ENCODE data around the gene TLK1. TPM values are rescaled to one million over a fixed set of nuclear protein-coding genes. Genes with fewer than 3 reads are reported as not detected.

The TLK1 gene
- total and polyA plus RNA-seq, 2 experiments from 2014 or later, result 41.2 to 45.0 TPM

DNA sequence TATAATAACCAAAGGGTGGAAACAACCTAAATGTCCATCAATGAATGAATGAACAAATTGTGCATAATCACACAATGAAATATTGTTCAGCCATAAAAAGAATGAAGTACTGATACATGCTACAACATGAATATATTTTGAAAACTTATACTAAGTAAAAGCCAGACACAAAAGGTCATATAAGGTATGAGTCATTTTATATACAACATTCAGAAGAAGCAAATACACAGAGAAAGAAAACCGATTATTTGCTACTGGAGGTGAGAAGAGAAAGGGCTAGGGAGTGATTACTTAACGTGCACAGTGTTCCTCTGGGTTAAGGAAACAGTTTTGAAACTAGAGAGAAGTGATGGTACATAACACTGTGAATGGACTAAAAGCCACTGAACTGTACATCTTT lies 126.4 kb downstream of the TLK1 start:
- TF ChIP-seq CREB1 (CRISPR knock-in tag; IDR thresholded peaks at IDR 0.05; ENCODE audit: low read depth) (no peak), JUNB (IDR thresholded peaks at IDR 0.05; ENCODE audit: unreplicated experiment) (no peak), ZNF331 (CRISPR knock-in tag; IDR thresholded peaks at IDR 0.05; ENCODE audit: low read depth) (no peak), NANOG (IDR thresholded peaks at IDR 0.05; ENCODE audit: borderline replicate concordance) (no peak), POLR2AphosphoS5 (IDR thresholded peaks at IDR 0.05; ENCODE audit: low read depth) (no peak), EZH2 (IDR thresholded peaks at IDR 0.05; ENCODE audit: low read depth, unreplicated experiment) (no peak), STAT1 (IDR thresholded peaks at IDR 0.05; ENCODE audit: unreplicated experiment) (no peak)
- TF ChIP-seq, protein P1, sequence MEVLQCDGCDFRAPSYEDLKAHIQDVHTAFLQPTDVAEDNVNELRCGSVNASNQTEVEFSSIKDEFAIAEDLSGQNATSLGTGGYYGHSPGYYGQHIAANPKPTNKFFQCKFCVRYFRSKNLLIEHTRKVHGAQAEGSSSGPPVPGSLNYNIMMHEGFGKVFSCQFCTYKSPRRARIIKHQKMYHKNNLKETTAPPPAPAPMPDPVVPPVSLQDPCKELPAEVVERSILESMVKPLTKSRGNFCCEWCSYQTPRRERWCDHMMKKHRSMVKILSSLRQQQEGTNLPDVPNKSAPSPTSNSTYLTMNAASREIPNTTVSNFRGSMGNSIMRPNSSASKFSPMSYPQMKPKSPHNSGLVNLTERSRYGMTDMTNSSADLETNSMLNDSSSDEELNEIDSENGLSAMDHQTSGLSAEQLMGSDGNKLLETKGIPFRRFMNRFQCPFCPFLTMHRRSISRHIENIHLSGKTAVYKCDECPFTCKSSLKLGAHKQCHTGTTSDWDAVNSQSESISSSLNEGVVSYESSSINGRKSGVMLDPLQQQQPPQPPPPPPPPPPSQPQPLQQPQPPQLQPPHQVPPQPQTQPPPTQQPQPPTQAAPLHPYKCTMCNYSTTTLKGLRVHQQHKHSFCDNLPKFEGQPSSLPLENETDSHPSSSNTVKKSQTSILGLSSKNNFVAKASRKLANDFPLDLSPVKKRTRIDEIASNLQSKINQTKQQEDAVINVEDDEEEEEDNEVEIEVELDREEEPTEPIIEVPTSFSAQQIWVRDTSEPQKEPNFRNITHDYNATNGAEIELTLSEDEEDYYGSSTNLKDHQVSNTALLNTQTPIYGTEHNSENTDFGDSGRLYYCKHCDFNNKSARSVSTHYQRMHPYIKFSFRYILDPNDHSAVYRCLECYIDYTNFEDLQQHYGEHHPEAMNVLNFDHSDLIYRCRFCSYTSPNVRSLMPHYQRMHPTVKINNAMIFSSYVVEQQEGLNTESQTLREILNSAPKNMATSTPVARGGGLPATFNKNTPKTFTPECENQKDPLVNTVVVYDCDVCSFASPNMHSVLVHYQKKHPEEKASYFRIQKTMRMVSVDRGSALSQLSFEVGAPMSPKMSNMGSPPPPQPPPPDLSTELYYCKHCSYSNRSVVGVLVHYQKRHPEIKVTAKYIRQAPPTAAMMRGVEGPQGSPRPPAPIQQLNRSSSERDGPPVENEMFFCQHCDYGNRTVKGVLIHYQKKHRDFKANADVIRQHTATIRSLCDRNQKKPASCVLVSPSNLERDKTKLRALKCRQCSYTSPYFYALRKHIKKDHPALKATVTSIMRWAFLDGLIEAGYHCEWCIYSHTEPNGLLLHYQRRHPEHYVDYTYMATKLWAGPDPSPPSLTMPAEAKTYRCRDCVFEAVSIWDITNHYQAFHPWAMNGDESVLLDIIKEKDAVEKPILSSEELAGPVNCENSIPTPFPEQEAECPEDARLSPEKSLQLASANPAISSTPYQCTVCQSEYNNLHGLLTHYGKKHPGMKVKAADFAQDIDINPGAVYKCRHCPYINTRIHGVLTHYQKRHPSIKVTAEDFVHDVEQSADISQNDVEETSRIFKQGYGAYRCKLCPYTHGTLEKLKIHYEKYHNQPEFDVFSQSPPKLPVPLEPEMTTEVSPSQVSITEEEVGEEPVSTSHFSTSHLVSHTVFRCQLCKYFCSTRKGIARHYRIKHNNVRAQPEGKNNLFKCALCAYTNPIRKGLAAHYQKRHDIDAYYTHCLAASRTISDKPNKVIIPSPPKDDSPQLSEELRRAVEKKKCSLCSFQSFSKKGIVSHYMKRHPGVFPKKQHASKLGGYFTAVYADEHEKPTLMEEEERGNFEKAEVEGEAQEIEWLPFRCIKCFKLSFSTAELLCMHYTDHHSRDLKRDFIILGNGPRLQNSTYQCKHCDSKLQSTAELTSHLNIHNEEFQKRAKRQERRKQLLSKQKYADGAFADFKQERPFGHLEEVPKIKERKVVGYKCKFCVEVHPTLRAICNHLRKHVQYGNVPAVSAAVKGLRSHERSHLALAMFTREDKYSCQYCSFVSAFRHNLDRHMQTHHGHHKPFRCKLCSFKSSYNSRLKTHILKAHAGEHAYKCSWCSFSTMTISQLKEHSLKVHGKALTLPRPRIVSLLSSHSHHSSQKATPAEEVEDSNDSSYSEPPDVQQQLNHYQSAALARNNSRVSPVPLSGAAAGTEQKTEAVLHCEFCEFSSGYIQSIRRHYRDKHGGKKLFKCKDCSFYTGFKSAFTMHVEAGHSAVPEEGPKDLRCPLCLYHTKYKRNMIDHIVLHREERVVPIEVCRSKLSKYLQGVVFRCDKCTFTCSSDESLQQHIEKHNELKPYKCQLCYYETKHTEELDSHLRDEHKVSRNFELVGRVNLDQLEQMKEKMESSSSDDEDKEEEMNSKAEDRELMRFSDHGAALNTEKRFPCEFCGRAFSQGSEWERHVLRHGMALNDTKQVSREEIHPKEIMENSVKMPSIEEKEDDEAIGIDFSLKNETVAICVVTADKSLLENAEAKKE (CRISPR knock-in tag; IDR thresholded peaks at IDR 0.05), result no peak
- TF ChIP-seq, protein P2, sequence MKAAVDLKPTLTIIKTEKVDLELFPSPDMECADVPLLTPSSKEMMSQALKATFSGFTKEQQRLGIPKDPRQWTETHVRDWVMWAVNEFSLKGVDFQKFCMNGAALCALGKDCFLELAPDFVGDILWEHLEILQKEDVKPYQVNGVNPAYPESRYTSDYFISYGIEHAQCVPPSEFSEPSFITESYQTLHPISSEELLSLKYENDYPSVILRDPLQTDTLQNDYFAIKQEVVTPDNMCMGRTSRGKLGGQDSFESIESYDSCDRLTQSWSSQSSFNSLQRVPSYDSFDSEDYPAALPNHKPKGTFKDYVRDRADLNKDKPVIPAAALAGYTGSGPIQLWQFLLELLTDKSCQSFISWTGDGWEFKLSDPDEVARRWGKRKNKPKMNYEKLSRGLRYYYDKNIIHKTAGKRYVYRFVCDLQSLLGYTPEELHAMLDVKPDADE (IDR thresholded peaks at IDR 0.05), result no peak
- TF ChIP-seq, protein P3, sequence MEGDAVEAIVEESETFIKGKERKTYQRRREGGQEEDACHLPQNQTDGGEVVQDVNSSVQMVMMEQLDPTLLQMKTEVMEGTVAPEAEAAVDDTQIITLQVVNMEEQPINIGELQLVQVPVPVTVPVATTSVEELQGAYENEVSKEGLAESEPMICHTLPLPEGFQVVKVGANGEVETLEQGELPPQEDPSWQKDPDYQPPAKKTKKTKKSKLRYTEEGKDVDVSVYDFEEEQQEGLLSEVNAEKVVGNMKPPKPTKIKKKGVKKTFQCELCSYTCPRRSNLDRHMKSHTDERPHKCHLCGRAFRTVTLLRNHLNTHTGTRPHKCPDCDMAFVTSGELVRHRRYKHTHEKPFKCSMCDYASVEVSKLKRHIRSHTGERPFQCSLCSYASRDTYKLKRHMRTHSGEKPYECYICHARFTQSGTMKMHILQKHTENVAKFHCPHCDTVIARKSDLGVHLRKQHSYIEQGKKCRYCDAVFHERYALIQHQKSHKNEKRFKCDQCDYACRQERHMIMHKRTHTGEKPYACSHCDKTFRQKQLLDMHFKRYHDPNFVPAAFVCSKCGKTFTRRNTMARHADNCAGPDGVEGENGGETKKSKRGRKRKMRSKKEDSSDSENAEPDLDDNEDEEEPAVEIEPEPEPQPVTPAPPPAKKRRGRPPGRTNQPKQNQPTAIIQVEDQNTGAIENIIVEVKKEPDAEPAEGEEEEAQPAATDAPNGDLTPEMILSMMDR (conservative IDR thresholded peaks at IDR 0.05; ENCODE audit: low read depth in 2 of 2), result no peak
- no peak overlapping the region for H3K27ac ChIP-seq (ENCODE audit: low read depth)
- peaks cover 6% of the 10 kb centered on the region; the same call in 1 of the 2 replicates for H3K36me3 ChIP-seq (ENCODE audit: insufficient read depth)
- ATAC-seq, result no peak
- Mint-ChIP-seq H3K4me3 (no peak overlapping the region), H3K27ac (no peak overlapping the region), H3K4me1 (peaks cover 1% of the 10 kb centered on the region), H3K27me3 (ENCODE audit: insufficient read depth, low read depth, poor library complexity) (peaks cover 4% of the 10 kb centered on the region), H3K36me3 (ENCODE audit: low read depth) (peaks cover 82% of the 10 kb centered on the region), H3K9me3 (no peaks in the 10 kb centered on the region)
- H3K4me1 ChIP-seq (ENCODE audit: insufficient read depth), result no peaks in the 10 kb centered on the region
- H3K4me2 ChIP-seq, result no peak overlapping the region
- no peak for DNase-seq (ENCODE audit: low spot score)
- H3K27me3 ChIP-seq (ENCODE audit: insufficient read depth), result no peaks in the 10 kb centered on the region
- 0 out of 2 replicates have a peak, but pooled peaks cover 5% of the 10 kb centered on the region for H4K20me1 ChIP-seq (replicated peaks; ENCODE audit: insufficient read depth)
- H3K79me2 ChIP-seq (replicated peaks; ENCODE audit: insufficient read depth), result no peaks in the 10 kb centered on the region
- H3F3A ChIP-seq (replicated peaks; ENCODE audit: low read depth), result no peaks in the 10 kb centered on the region
- no peak overlapping the region for H3K4me3 ChIP-seq
- H2AFZ ChIP-seq, result no peak overlapping the region
- H3K9me2 ChIP-seq (ENCODE audit: insufficient read depth), result no peaks in the 10 kb centered on the region
